Effector memory CD8-positive, alpha-beta T cell (primary cell): Measurements from ENCODE around the gene CALB2.
"Not testable (repeated sequence)": the region's sequence is repeated elsewhere in the genome, so short reads cannot be mapped to it uniquely, and the experiment has no call there.

Source experiments
- ATAC-seq: fragments of 150-1000 bp; cut with Tn5 transposase; replicated peaks from 2 replicates; pipeline ENCODE4 v1.10.0; 2021; ENCODE audit warnings: mild to moderate bottlenecking, moderate library complexity
- DNase-seq, 3 experiments: peaks; one replicate each; pipeline ENCODE4 v3.0.0; 2021
- H3K27ac Mint-ChIP-seq, 2 donors: one replicate each; pipeline ENCODE4 v1.8.0; 2022; ENCODE audit warnings: mild to moderate bottlenecking in 2 of 2, mixed read lengths in 2 of 2, moderate library complexity in 2 of 2
- H3K27me3 Mint-ChIP-seq, 2 donors: one replicate each; pipeline ENCODE4 v1.8.0; 2022; ENCODE audit warnings: mixed read lengths in 2 of 2
- H3K36me3 Mint-ChIP-seq: one replicate; pipeline ENCODE4 v1.8.0; 2022; ENCODE audit warnings: mild to moderate bottlenecking, moderate library complexity, mixed read lengths; ENCODE audit not compliant: insufficient read depth
- H3K4me1 Mint-ChIP-seq, 2 donors: one replicate each; pipeline ENCODE4 v1.8.0; 2022; ENCODE audit warnings: low read depth in 2 of 2, mixed read lengths in 2 of 2
- H3K4me3 Mint-ChIP-seq, 2 donors: one replicate each; pipeline ENCODE4 v1.8.0; 2022; ENCODE audit warnings: mild to moderate bottlenecking in 2 of 2, mixed read lengths in 2 of 2, moderate library complexity in 2 of 2
- H3K9me3 Mint-ChIP-seq, 2 donors: one replicate each; pipeline ENCODE4 v1.8.0; 2022; ENCODE audit warnings: mixed read lengths in 2 of 2
- total RNA-seq, 9 experiments: gene quantifications; one replicate each; lab custom pipeline; 2026; lab: John Stamatoyannopoulos, UW

The CALB2 gene
- 0 to 0.06 (median 0) reads per million in 9 experiments for total RNA-seq

GRCh38 chr16:71358464-71358998 lies at the start of gene CALB2:
Gene CALB2 (plus strand): TSS chr16:71358723. CDS start chr16:71358793, 70 bp downstream.
- peak within 1 kb of the TSS; percentile 29 to 53 for H3K4me3 Mint-ChIP-seq
- peak; percentile 50 to 60 (median 56) for DNase-seq
- no peaks in the 10 kb centered on the region for H3K9me3 Mint-ChIP-seq
- H3K27ac Mint-ChIP-seq: no peak within 1 kb of the TSS
- no peaks in the 10 kb centered on the region for H3K36me3 Mint-ChIP-seq
- peak; percentile 91 for ATAC-seq
- no peaks in the 10 kb centered on the region for H3K4me1 Mint-ChIP-seq
- H3K27me3 Mint-ChIP-seq: peaks cover 45 to 70% of the 10 kb centered on the region in 2 donors

- H3K36me3 Mint-ChIP-seq: peaks cover 2% of the 10 kb centered on the region
- ATAC-seq (no peak), DNase-seq (peak in 2 of 3 experiments; percentile 1 to 17)
- peaks cover 73 to 84% of the 10 kb centered on the region in 2 donors for H3K27me3 Mint-ChIP-seq
- no peak overlapping the region for H3K27ac Mint-ChIP-seq
- H3K9me3 Mint-ChIP-seq: no peaks in the 10 kb centered on the region
- no peaks in the 10 kb centered on the region for H3K4me1 Mint-ChIP-seq
- H3K4me3 Mint-ChIP-seq: no peak overlapping the region
These were observed 46.9 kb upstream of the CALB2 start for GRCh38 chr16:71311553-71312158.

GRCh38 chr16:71313591-71313990 lies 44.9 kb upstream of the CALB2 start:
- H3K4me1 Mint-ChIP-seq, DNase-seq, H3K9me3 Mint-ChIP-seq, H3K27ac Mint-ChIP-seq, ATAC-seq, H3K4me3 Mint-ChIP-seq, H3K36me3 Mint-ChIP-seq: not testable (repeated sequence)
- H3K27me3 Mint-ChIP-seq: peaks cover 69 to 73% of the 10 kb centered on the region in 2 donors

- H3K9me3 Mint-ChIP-seq: no peaks in the 10 kb centered on the region
- H3K4me3 Mint-ChIP-seq: no peak overlapping the region
- ATAC-seq: no peak
- no peaks in the 10 kb centered on the region for H3K4me1 Mint-ChIP-seq
- peaks cover 2% of the 10 kb centered on the region for H3K36me3 Mint-ChIP-seq
- H3K27ac Mint-ChIP-seq: no peak overlapping the region
- DNase-seq: no peak
- H3K27me3 Mint-ChIP-seq: peaks cover 58 to 62% of the 10 kb centered on the region in 2 donors
These were observed 43.3 kb upstream of the CALB2 start for GRCh38 chr16:71315269-71315668.

- DNase-seq (no peak), ATAC-seq (no peak)
- Mint-ChIP-seq H3K9me3 (no peaks in the 10 kb centered on the region), H3K4me1 (no peaks in the 10 kb centered on the region), H3K36me3 (peaks cover 2% of the 10 kb centered on the region), H3K4me3 (no peak overlapping the region), H3K27me3 (peaks cover 46 to 58% of the 10 kb centered on the region in 2 donors), H3K27ac (no peak overlapping the region)
These were observed 38.5 kb upstream of the CALB2 start for GRCh38 chr16:71319999-71320398.

- no peak overlapping the region for H3K27ac Mint-ChIP-seq
- no peak for DNase-seq
- H3K4me3 Mint-ChIP-seq: no peak overlapping the region
- H3K4me1 Mint-ChIP-seq: no peaks in the 10 kb centered on the region
- no peaks in the 10 kb centered on the region for H3K36me3 Mint-ChIP-seq
- H3K9me3 Mint-ChIP-seq: no peaks in the 10 kb centered on the region
- ATAC-seq: no peak
- peaks cover 25 to 66% of the 10 kb centered on the region in 2 donors for H3K27me3 Mint-ChIP-seq
These were observed 30.8 kb upstream of the CALB2 start for GRCh38 chr16:71327720-71328119.

GRCh38 chr16:71328151-71328550 lies 30.4 kb upstream of the CALB2 start:
- Mint-ChIP-seq H3K4me1 (no peaks in the 10 kb centered on the region), H3K27me3 (peaks cover 25 to 66% of the 10 kb centered on the region in 2 donors), H3K36me3 (no peaks in the 10 kb centered on the region), H3K4me3 (no peak overlapping the region), H3K9me3 (no peaks in the 10 kb centered on the region), H3K27ac (no peak overlapping the region)
- DNase-seq (no peak), ATAC-seq (no peak)

GRCh38 chr16:71337631-71338030 lies 20.9 kb upstream of the CALB2 start:
- no peaks in the 10 kb centered on the region for H3K4me1 Mint-ChIP-seq
- no peaks in the 10 kb centered on the region for H3K9me3 Mint-ChIP-seq
- no peak overlapping the region for H3K27ac Mint-ChIP-seq
- DNase-seq (no peak), ATAC-seq (no peak)
- H3K4me3 Mint-ChIP-seq: no peak overlapping the region
- H3K27me3 Mint-ChIP-seq: peaks cover 48 to 60% of the 10 kb centered on the region in 2 donors
- no peaks in the 10 kb centered on the region for H3K36me3 Mint-ChIP-seq

- Mint-ChIP-seq H3K36me3 (no peaks in the 10 kb centered on the region), H3K4me1 (no peaks in the 10 kb centered on the region), H3K27me3 (peaks cover 48 to 60% of the 10 kb centered on the region in 2 donors), H3K4me3 (no peak overlapping the region), H3K27ac (no peak overlapping the region), H3K9me3 (no peaks in the 10 kb centered on the region)
- DNase-seq: no peak
- no peak for ATAC-seq
These were observed 20.3 kb upstream of the CALB2 start for GRCh38 chr16:71338193-71338592.

GRCh38 chr16:71338632-71339031 lies 19.9 kb upstream of the CALB2 start:
- no peak for ATAC-seq
- Mint-ChIP-seq H3K4me3 (no peak overlapping the region), H3K27me3 (peaks cover 48 to 60% of the 10 kb centered on the region in 2 donors), H3K36me3 (no peaks in the 10 kb centered on the region), H3K9me3 (no peaks in the 10 kb centered on the region), H3K27ac (no peak overlapping the region), H3K4me1 (no peaks in the 10 kb centered on the region)
- DNase-seq: no peak

- Mint-ChIP-seq H3K4me1 (no peaks in the 10 kb centered on the region), H3K27me3 (peaks cover 48 to 66% of the 10 kb centered on the region in 2 donors), H3K4me3 (no peak overlapping the region), H3K36me3 (no peaks in the 10 kb centered on the region), H3K9me3 (no peaks in the 10 kb centered on the region), H3K27ac (no peak overlapping the region)
- DNase-seq (no peak), ATAC-seq (no peak)
These were observed 19.0 kb upstream of the CALB2 start for GRCh38 chr16:71339236-71340171.

- no peaks in the 10 kb centered on the region for H3K4me1 Mint-ChIP-seq
These were observed 18.1 kb upstream of the CALB2 start for GRCh38 chr16:71340406-71340805.

GRCh38 chr16:71341881-71342280 lies 16.6 kb upstream of the CALB2 start:
- H3K27me3 Mint-ChIP-seq: peaks cover 33 to 59% of the 10 kb centered on the region in 2 donors

More at GRCh38 chr16:71340406-71340805, 18.1 kb upstream of the CALB2 start:
- H3K27me3 Mint-ChIP-seq: peaks cover 39 to 67% of the 10 kb centered on the region in 2 donors
- no peaks in the 10 kb centered on the region for H3K9me3 Mint-ChIP-seq
- ATAC-seq (no peak), DNase-seq (no peak)
- H3K4me3 Mint-ChIP-seq: no peak overlapping the region
- H3K36me3 Mint-ChIP-seq: no peaks in the 10 kb centered on the region
- no peak overlapping the region for H3K27ac Mint-ChIP-seq

More at GRCh38 chr16:71341881-71342280, 16.6 kb upstream of the CALB2 start:
- Mint-ChIP-seq H3K36me3 (no peaks in the 10 kb centered on the region), H3K27ac (no peak overlapping the region), H3K9me3 (no peaks in the 10 kb centered on the region), H3K4me1 (no peaks in the 10 kb centered on the region), H3K4me3 (no peak overlapping the region)
- ATAC-seq (no peak), DNase-seq (no peak)
